Heart left ventricle (tissue), 16 donors: ENCODE data around the gene LCE3D. TPM values are rescaled to one million over a fixed set of nuclear protein-coding genes. Genes with fewer than 3 reads are reported as not detected.

ENCODE experiments used
- ATAC-seq, 4 donors: fragments of 200-7000 bp; cut with Tn5 transposase; one replicate each; pipeline ENCODE4 v1.9.1; 2020 to 2022; ENCODE audit warnings: moderate library complexity in 4 of 4, mild to moderate bottlenecking in 3 of 4, moderate number of reproducible peaks in 1 of 4
- DNase-seq, 5 donors: peaks; one replicate each; pipeline ENCODE4 v3.0.0-alpha.2; 2020
- H3K27ac ChIP-seq, 12 donors: fragments of 200-600 bp; sonication (generic) in 4 of 12; one replicate each; pipeline versions ENCODE4 v1.5.0 to v1.8.0; 2016 to 2022; ENCODE audit warnings: mild to moderate bottlenecking in 2 of 12
- H3K27me3 ChIP-seq, 9 donors: fragments of 200-600 bp; sonication (generic) in 2 of 9; one replicate each; pipeline versions ENCODE4 v1.5.1 to v1.8.0; 2016 to 2022; ENCODE audit warnings: mild to moderate bottlenecking in 3 of 9
- H3K36me3 ChIP-seq, 9 donors: fragments of 200-600 bp; sonication (generic) in 2 of 9; one replicate each; pipeline versions ENCODE4 v1.5.0 to v1.8.0; 2018 to 2022; ENCODE audit warnings: mild to moderate bottlenecking in 2 of 9
- H3K4me1 ChIP-seq, 12 donors: fragments of 200-600 bp; sonication (generic) in 4 of 12; one replicate each; pipeline versions ENCODE4 v1.5.0 to v1.8.0; 2016 to 2022; ENCODE audit warnings: mild to moderate bottlenecking in 3 of 12
- H3K4me3 ChIP-seq, 12 donors: fragments of 200-600 bp; sonication (generic) in 4 of 12; one replicate each; pipeline versions ENCODE4 v1.5.0 to v1.8.0; 2017 to 2022; ENCODE audit warnings: mild to moderate bottlenecking in 9 of 12, moderate library complexity in 4 of 12
- H3K9me3 ChIP-seq, 12 donors: fragments of 200-600 bp; sonication (generic) in 4 of 12; one replicate each; pipeline versions ENCODE4 v1.5.0 to v1.8.0; 2016 to 2022; ENCODE audit warnings: mild to moderate bottlenecking in 1 of 12
- CTCF ChIP-seq, 12 donors: fragments of 200-600 bp; sonication (generic) in 4 of 12; IDR thresholded peaks; one replicate each; pipeline versions ENCODE4 v1.5.0 to v1.8.0; 2018 to 2022; ENCODE audit warnings: antibody characterized with exemption in 12 of 12, mild to moderate bottlenecking in 5 of 12
- POLR2A ChIP-seq, 2 donors: fragments of 450-650 bp; IDR thresholded peaks; one replicate each; pipeline ENCODE4 v1.6.1; 2017; ENCODE audit warnings: antibody characterized with exemption in 2 of 2, mild to moderate bottlenecking in 2 of 2, moderate library complexity in 2 of 2
- WGBS, 4 donors: extraction: QIAGEN DNeasy Blood & Tissue Kit in 2 of 4; methylation state at CpG; one replicate each; pipeline versions ENCODE4 v1.1.5 to v1.1.7; 2013 to 2018; 5-methylcytosine and 5-hydroxymethylcytosine counted together
- intact Hi-C, 10 donors: fragments of 100-400 bp; cut with DNase I; formaldehyde crosslinking; loops; one replicate each; pipeline versions ENCODE4 v1.11.1 to v1.14.2; 2022
- polyA plus RNA-seq, 2 donors: library from polyadenylated mRNA; stranded (reverse); fragments of 200-250 nt; gene quantifications; one replicate each; pipeline ENCODE4 v1.2.3, GENCODE V29; 2013
- total RNA-seq, 9 donors: library from RNA; depleted of rRNA in 2 of 9; stranded (reverse); fragments of >200 nt in 2 of 9; fragmentation: NEBNext Ultra II Directional in 3 of 9; extraction: Animal tissue kit (Norgen Biotek cat#: 25700) in 3 of 9; gene quantifications; one replicate each; pipeline versions ENCODE4 v1.1.0 to v1.2.4, GENCODE V29; 2016 to 2023
- donor health status: ischemic (EF 13 %, LVEDD 7.1; RV severe dilation, severe dysfunction).
- donor health status: healthy with polysubstance abuse.
- donor health status: DM: no; HTN: yes; CAD: no.
- donor health status: DM: no; HTN: no; CAD: no.
- donor health status: ischemic (EF 25% LVEDD 6.9; RV normal size, moderate dysfunction).
- donor health status: ischemic (EF 25% LVEDD 5.7; RV mildly dilated, moderate dysfunction).
- donor health status: healthy.
- donor health status: DM: yes; HTN: yes; CAD: no.
- donor health status: ischemic (EF 35%, LVEDD 5.7; RV mildly dilated, moderate dysfunction).
- donor health status: nonischemic (EF 11% LVEDD 7.7; RV severe dilation, severe dysfunction).
- donor health status: DM: yes; HTN: yes; CAD: no.
- donor health status: PGD.
- donor health status: ischemic (EF 29% LVEDD 5.4; RV normal size, mild dysfunction).
- donor health status: nonischemic (EF 23%, LVEDD 6.1; RV moderate dilation, normal function).

Gene LCE3D
- total and polyA plus RNA-seq, 11 donors, result not detected

- Histone ChIP-seq H3K27me3 (peaks cover 0 to 5% (median 0%) of the 10 kb centered on the region in 9 donors), H3K4me1 (no peaks in the 10 kb centered on the region), H3K27ac (no peak overlapping the region), H3K36me3 (no peaks in the 10 kb centered on the region), H3K9me3 (peaks cover 0 to 25% (median 9%) of the 10 kb centered on the region in 12 donors), H3K4me3 (no peak overlapping the region)
- ATAC-seq (no peak), DNase-seq (no peak)
- TF ChIP-seq CTCF (IDR thresholded peaks at IDR 0.05) (no peak), POLR2A (IDR thresholded peaks at IDR 0.05) (no peak)
- intact Hi-C loops, result no loop called here
- WGBS, 4 donors, result 48 to 79% (median 75%) methylated on average over 3 of the region's 3 CpGs
These were observed 41.7 kb upstream of the LCE3D start for GRCh38 chr1:152621993-152622392.

DNA sequence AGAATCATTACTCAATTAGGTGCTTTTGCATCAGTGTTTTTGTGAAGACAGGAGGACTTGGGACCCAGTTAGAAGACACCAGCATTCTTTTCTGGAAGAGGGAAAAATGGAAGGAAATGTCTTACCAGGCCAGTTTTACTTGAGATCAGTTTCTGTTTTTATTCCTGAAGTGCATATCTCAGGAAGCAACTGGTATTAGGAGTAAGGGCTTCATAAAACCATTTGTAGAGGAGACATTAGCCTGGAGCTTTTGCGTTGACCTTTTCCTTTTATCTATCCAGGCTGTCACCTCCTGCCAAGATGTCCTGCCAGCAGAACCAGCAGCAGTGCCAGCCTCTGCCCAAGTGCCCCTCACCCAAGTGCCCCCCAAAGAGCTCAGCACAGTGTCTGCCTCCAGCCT is 33.2 kb upstream of the LCE3D start, which contains the start of gene LCE3B:
TSS of gene LCE3B (plus strand) at position 301 of the 400 bp plus-strand sequence. CDS start at position 301, 0 bp downstream.
- Histone ChIP-seq H3K4me3 (no peak within 1 kb of the TSS), H3K4me1 (no peaks in the 10 kb centered on the region), H3K27ac (no peak within 1 kb of the TSS), H3K27me3 (peaks cover 0 to 20% (median 0%) of the 10 kb centered on the region in 9 donors), H3K36me3 (no peaks in the 10 kb centered on the region), H3K9me3 (peaks cover 0 to 12% (median 8%) of the 10 kb centered on the region in 12 donors)
- 80 to 90% (median 85%) methylated on average over 1 of the region's 1 CpG; no CpG with 5 or more reads in 1 of the 4 donors for WGBS, 4 donors
- intact Hi-C loops, result no loop called here
- no peak for ATAC-seq
- DNase-seq, result no peak
- TF ChIP-seq CTCF (IDR thresholded peaks at IDR 0.05) (no peak), POLR2A (IDR thresholded peaks at IDR 0.05) (no peak)

DNA sequence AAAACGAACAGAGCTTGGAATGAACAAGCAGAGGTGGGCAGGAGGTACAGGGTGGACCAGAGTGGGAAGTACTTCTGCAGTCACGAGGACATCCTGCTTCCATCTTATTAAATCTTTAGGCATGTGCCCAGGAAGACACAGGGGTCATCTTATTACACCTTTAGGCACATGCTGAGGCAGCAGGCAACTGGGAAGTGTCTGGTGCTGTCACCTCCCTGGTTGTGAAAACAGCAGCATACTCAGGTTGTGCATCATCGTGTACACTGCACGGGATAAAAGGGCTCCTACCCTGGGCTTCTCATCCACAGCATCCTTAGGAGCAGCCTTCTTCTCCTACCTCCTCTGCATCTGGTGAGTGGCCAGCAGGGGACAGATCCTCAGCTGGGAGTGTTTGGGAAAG is 19.6 kb upstream of the LCE3D start, which contains the start of gene LCE3C:
TSS of gene LCE3C (plus strand) at position 301 of the 400 bp plus-strand sequence. CDS start 498 bp downstream, outside the sequence.
- H3K4me1 ChIP-seq, result no peaks in the 10 kb centered on the region
- no peaks in the 10 kb centered on the region for H3K27me3 ChIP-seq
- H3K9me3 ChIP-seq, result peaks cover 0 to 15% (median 0%) of the 10 kb centered on the region in 12 donors
- WGBS, 4 donors, result 57 to 65% (median 60%) methylated on average over 4 of the region's 4 CpGs; no CpG with 5 or more reads in 1 of the 4 donors
- ATAC-seq (no peak), DNase-seq (no peak)
- H3K4me3 ChIP-seq, result no peak within 1 kb of the TSS
- intact Hi-C loops, result no loop called here
- TF ChIP-seq POLR2A (IDR thresholded peaks at IDR 0.05), result no peak
- no peak for TF ChIP-seq CTCF (IDR thresholded peaks at IDR 0.05)
- no peaks in the 10 kb centered on the region for H3K36me3 ChIP-seq
- H3K27ac ChIP-seq, result no peak within 1 kb of the TSS

DNA sequence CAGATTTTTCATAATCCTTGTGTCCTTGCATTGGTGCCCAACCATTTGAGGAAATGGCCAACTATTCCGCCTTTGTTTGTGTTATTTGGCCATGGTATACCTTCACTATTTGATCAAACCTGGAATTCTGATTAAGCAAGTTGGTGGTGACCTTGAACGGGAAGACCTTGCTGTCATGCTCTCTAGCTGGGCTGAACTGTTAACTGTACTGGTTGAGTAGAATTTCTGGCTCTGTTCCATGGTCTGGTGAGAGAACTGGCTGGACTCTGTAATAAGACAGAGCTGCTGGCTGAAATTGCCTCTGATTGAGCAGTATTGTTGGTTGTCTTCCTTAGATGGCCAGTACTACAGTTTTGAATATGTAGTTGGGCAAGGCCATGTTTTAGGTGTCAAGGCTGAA is 16.7 kb upstream of the LCE3D start:
- Histone ChIP-seq H3K4me1 (no peaks in the 10 kb centered on the region), H3K27me3 (no peaks in the 10 kb centered on the region), H3K27ac (no peak overlapping the region), H3K9me3 (peaks cover 0 to 23% (median 0%) of the 10 kb centered on the region in 12 donors), H3K4me3 (no peak overlapping the region), H3K36me3 (no peaks in the 10 kb centered on the region)
- 76 to 77% (median 76%) methylated on average over 2 of the region's 2 CpGs; no CpG with 5 or more reads in 1 of the 4 donors for WGBS, 4 donors
- TF ChIP-seq POLR2A (IDR thresholded peaks at IDR 0.05) (no peak), CTCF (IDR thresholded peaks at IDR 0.05) (no peak)
- intact Hi-C loops, result no loop called here
- DNase-seq (no peak), ATAC-seq (no peak)
